ENCODE measurements around the gene DAPK2. TPM values are rescaled to one million over a fixed set of nuclear protein-coding genes. Genes with fewer than 3 reads are reported as not detected.

The DAPK2 gene
- total and polyA plus RNA-seq, 5 donors from 2014 or later, result 0.72 TPM; not detected in 4

DNA sequence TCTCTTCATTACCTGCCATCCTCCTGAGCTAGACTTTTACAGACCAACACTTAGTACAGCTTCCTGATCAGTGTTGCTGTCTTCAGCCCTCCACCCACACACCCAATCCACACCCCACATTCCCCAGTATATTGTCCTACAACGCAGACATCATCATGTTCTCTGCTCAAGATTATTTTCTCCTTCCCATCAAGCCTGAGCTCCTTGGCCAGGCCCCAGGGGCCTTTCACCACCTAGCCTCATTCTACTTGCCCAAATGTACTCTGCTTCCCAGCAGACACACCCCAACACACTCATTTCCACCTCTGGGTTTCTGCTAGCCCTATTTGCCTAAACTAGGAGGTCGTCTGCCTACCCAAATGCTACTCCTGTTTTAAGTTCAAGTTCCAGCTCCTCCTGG is 37.0 kb downstream of the DAPK2 start:
- no peak for ATAC-seq (ENCODE audit: low read depth in 2 of 2)
- Histone ChIP-seq H3K4me1 (ENCODE audit: control insufficient read depth, insufficient read depth, low read length, poor library complexity, severe bottlenecking) (peaks cover 25% of the 10 kb centered on the region), H3K9me3 (ENCODE audit: control insufficient read depth in 2 of 2, low read length in 2 of 2) (no peaks in the 10 kb centered on the region), H3K27ac (ENCODE audit: insufficient read depth, low read length, poor library complexity, severe bottlenecking) (peak overlapping the region; percentile 28), H3K36me3 (ENCODE audit: control insufficient read depth, insufficient read depth, low read length) (no peaks in the 10 kb centered on the region), H3K4me3 (ENCODE audit: low read depth, low read length) (no peak overlapping the region), H3K27me3 (ENCODE audit: control insufficient read depth, insufficient read depth, low read length) (no peaks in the 10 kb centered on the region)
- no peaks in the 10 kb centered on the region for H3K27me3 Mint-ChIP-seq
- no peaks in the 10 kb centered on the region for H3K36me3 Mint-ChIP-seq
- peak overlapping the region; percentile 83 to 100 (median 94) for H3K27ac Mint-ChIP-seq
- peak overlapping the region in 2 of 4 donors; percentile 46 to 61 for H3K4me3 Mint-ChIP-seq
- H3K4me1 Mint-ChIP-seq, result peaks cover 6 to 29% (median 23%) of the 10 kb centered on the region in 4 donors
- peak in 1 of 3 donors; percentile 11 for DNase-seq
- H3K9me3 Mint-ChIP-seq, result peaks cover 0 to 2% (median 0%) of the 10 kb centered on the region in 7 donors

DNA sequence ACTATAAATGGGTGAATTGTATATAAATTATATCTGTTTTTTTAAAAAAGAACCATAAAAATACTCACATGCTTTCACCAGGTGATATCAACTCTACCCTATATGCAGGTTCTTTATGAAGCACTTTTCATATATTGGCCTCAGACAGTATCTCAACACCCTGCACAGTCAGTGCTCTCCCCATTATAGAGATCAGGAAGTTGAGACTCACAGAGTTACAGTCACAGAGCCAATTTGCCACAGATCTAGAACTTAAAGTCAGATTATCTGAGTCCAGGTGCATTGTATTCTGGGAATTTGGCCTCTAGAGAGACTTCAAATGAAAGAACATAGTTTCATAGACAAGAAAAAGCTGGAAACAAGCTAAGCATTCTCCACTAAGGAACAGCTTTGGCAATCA is 38.1 kb downstream of the DAPK2 start:
- peaks cover 25% of the 10 kb centered on the region for H3K4me1 ChIP-seq (ENCODE audit: control insufficient read depth, insufficient read depth, low read length, poor library complexity, severe bottlenecking)
- H3K9me3 ChIP-seq (ENCODE audit: control insufficient read depth in 2 of 2, low read length in 2 of 2), result no peaks in the 10 kb centered on the region
- no peak overlapping the region for H3K27ac ChIP-seq (ENCODE audit: insufficient read depth, low read length, poor library complexity, severe bottlenecking)
- H3K4me3 ChIP-seq (ENCODE audit: low read depth, low read length), result no peak overlapping the region
- no peaks in the 10 kb centered on the region for H3K27me3 ChIP-seq (ENCODE audit: control insufficient read depth, insufficient read depth, low read length)
- Mint-ChIP-seq H3K36me3 (no peaks in the 10 kb centered on the region), H3K9me3 (peaks cover 0 to 2% (median 0%) of the 10 kb centered on the region in 7 donors), H3K27me3 (no peaks in the 10 kb centered on the region), H3K27ac (peak overlapping the region in 2 of 3 donors; percentile 94 to 100), H3K4me3 (no peak overlapping the region), H3K4me1 (peaks cover 6 to 29% (median 23%) of the 10 kb centered on the region in 4 donors)
- no peaks in the 10 kb centered on the region for H3K36me3 ChIP-seq (ENCODE audit: control insufficient read depth, insufficient read depth, low read length)
- DNase-seq, result no peak
- no peak for ATAC-seq (ENCODE audit: low read depth in 2 of 2)

DNA sequence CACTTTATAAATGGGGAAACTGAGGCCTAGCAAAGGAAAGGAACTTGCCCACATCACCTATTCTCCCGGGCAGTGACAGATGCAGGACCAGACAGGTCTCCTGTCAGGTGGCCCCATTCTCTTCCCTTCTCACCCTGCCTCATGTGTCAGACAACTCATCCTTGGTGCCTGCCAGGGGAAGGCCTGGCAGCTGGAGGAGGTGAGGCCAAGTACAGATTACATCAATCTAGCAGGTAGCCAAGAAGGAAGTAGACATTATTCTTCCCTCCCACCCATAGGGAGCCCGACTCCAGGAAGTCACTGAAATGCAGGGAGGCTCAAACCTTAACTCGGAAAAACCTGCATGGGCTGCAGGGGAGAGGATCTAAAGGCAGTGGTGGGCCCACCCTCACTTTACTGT is 39.6 kb downstream of the DAPK2 start:
- Mint-ChIP-seq H3K27me3 (no peaks in the 10 kb centered on the region), H3K4me3 (no peak overlapping the region), H3K9me3 (peaks cover 0 to 2% (median 0%) of the 10 kb centered on the region in 7 donors), H3K36me3 (no peaks in the 10 kb centered on the region), H3K4me1 (peaks cover 6 to 24% (median 22%) of the 10 kb centered on the region in 4 donors), H3K27ac (no peak overlapping the region)
- Histone ChIP-seq H3K27me3 (ENCODE audit: control insufficient read depth, insufficient read depth, low read length) (no peaks in the 10 kb centered on the region), H3K9me3 (ENCODE audit: control insufficient read depth in 2 of 2, low read length in 2 of 2) (no peaks in the 10 kb centered on the region), H3K4me1 (ENCODE audit: control insufficient read depth, insufficient read depth, low read length, poor library complexity, severe bottlenecking) (peaks cover 25% of the 10 kb centered on the region), H3K36me3 (ENCODE audit: control insufficient read depth, insufficient read depth, low read length) (no peaks in the 10 kb centered on the region), H3K4me3 (ENCODE audit: low read depth, low read length) (no peak overlapping the region), H3K27ac (ENCODE audit: insufficient read depth, low read length, poor library complexity, severe bottlenecking) (no peak overlapping the region)
- ATAC-seq (ENCODE audit: low read depth in 2 of 2) (no peak), DNase-seq (no peak)

- Mint-ChIP-seq H3K27me3 (no peaks in the 10 kb centered on the region), H3K9me3 (peaks cover 0 to 1% (median 0%) of the 10 kb centered on the region in 7 donors), H3K4me1 (peaks cover 0 to 8% (median 7%) of the 10 kb centered on the region in 4 donors), H3K27ac (no peak overlapping the region), H3K4me3 (no peak overlapping the region), H3K36me3 (no peaks in the 10 kb centered on the region)
- no peak overlapping the region for H3K4me3 ChIP-seq (ENCODE audit: low read depth, low read length)
- H3K27ac ChIP-seq (ENCODE audit: insufficient read depth, low read length, poor library complexity, severe bottlenecking), result no peak overlapping the region
- H3K27me3 ChIP-seq (ENCODE audit: control insufficient read depth, insufficient read depth, low read length), result no peaks in the 10 kb centered on the region
- H3K36me3 ChIP-seq (ENCODE audit: control insufficient read depth, insufficient read depth, low read length), result no peaks in the 10 kb centered on the region
- no peaks in the 10 kb centered on the region for H3K9me3 ChIP-seq (ENCODE audit: control insufficient read depth in 2 of 2, low read length in 2 of 2)
- DNase-seq, result no peak
- ATAC-seq (ENCODE audit: low read depth in 2 of 2), result no peak
- H3K4me1 ChIP-seq (ENCODE audit: control insufficient read depth, insufficient read depth, low read length, poor library complexity, severe bottlenecking), result peaks cover 8% of the 10 kb centered on the region
Observed at GRCh38 chr15:64004587-64004986, 41.7 kb downstream of the DAPK2 start.

GRCh38 chr15:64004056-64004455 is 42.2 kb downstream of the DAPK2 start:
- peaks cover 2% of the 10 kb centered on the region for H3K4me1 ChIP-seq (ENCODE audit: control insufficient read depth, insufficient read depth, low read length, poor library complexity, severe bottlenecking)
- no peaks in the 10 kb centered on the region for H3K27me3 ChIP-seq (ENCODE audit: control insufficient read depth, insufficient read depth, low read length)
- DNase-seq, result no peak
- Mint-ChIP-seq H3K4me3 (no peak overlapping the region), H3K27me3 (no peaks in the 10 kb centered on the region), H3K9me3 (peaks cover 0 to 1% (median 0%) of the 10 kb centered on the region in 7 donors), H3K4me1 (peaks cover 0 to 4% (median 2%) of the 10 kb centered on the region in 4 donors), H3K36me3 (no peaks in the 10 kb centered on the region), H3K27ac (no peak overlapping the region)
- H3K36me3 ChIP-seq (ENCODE audit: control insufficient read depth, insufficient read depth, low read length), result no peaks in the 10 kb centered on the region
- H3K9me3 ChIP-seq (ENCODE audit: control insufficient read depth in 2 of 2, low read length in 2 of 2), result no peaks in the 10 kb centered on the region
- no peak overlapping the region for H3K27ac ChIP-seq (ENCODE audit: insufficient read depth, low read length, poor library complexity, severe bottlenecking)
- no peak overlapping the region for H3K4me3 ChIP-seq (ENCODE audit: low read depth, low read length)
- no peak for ATAC-seq (ENCODE audit: low read depth in 2 of 2)

- no peaks in the 10 kb centered on the region for H3K4me1 ChIP-seq (ENCODE audit: control insufficient read depth, insufficient read depth, low read length, poor library complexity, severe bottlenecking)
- H3K9me3 ChIP-seq (ENCODE audit: control insufficient read depth in 2 of 2, low read length in 2 of 2), result no peaks in the 10 kb centered on the region
- Mint-ChIP-seq H3K4me1 (peaks cover 0 to 7% (median 0%) of the 10 kb centered on the region in 4 donors), H3K27ac (peak overlapping the region in 1 of 3 donors; percentile 60), H3K36me3 (no peaks in the 10 kb centered on the region), H3K4me3 (no peak overlapping the region), H3K9me3 (peaks cover 0 to 1% (median 0%) of the 10 kb centered on the region in 7 donors), H3K27me3 (peaks cover 4% of the 10 kb centered on the region)
- no peak overlapping the region for H3K27ac ChIP-seq (ENCODE audit: insufficient read depth, low read length, poor library complexity, severe bottlenecking)
- no peak for ATAC-seq (ENCODE audit: low read depth in 2 of 2)
- H3K4me3 ChIP-seq (ENCODE audit: low read depth, low read length), result no peak overlapping the region
- H3K27me3 ChIP-seq (ENCODE audit: control insufficient read depth, insufficient read depth, low read length), result no peaks in the 10 kb centered on the region
- no peaks in the 10 kb centered on the region for H3K36me3 ChIP-seq (ENCODE audit: control insufficient read depth, insufficient read depth, low read length)
- no peak for DNase-seq
Observed at GRCh38 chr15:64003182-64003581, 43.1 kb downstream of the DAPK2 start.

GRCh38 chr15:64001148-64001547 is 45.1 kb downstream of the DAPK2 start:
- H3K27ac Mint-ChIP-seq, result no peak overlapping the region
- no peaks in the 10 kb centered on the region for H3K27me3 ChIP-seq (ENCODE audit: control insufficient read depth, insufficient read depth, low read length)
- H3K4me3 ChIP-seq (ENCODE audit: low read depth, low read length), result no peak overlapping the region
- H3K27me3 Mint-ChIP-seq, result peaks cover 4% of the 10 kb centered on the region
- DNase-seq, result no peak
- no peaks in the 10 kb centered on the region for H3K36me3 ChIP-seq (ENCODE audit: control insufficient read depth, insufficient read depth, low read length)
- H3K4me3 Mint-ChIP-seq, result peak overlapping the region in 1 of 4 donors; percentile 44
- peaks cover 0 to 7% (median 0%) of the 10 kb centered on the region in 4 donors for H3K4me1 Mint-ChIP-seq
- no peaks in the 10 kb centered on the region for H3K36me3 Mint-ChIP-seq
- no peak for ATAC-seq (ENCODE audit: low read depth in 2 of 2)
- no peaks in the 10 kb centered on the region for H3K9me3 ChIP-seq (ENCODE audit: control insufficient read depth in 2 of 2, low read length in 2 of 2)
- peaks cover 0 to 1% (median 0%) of the 10 kb centered on the region in 7 donors for H3K9me3 Mint-ChIP-seq
- H3K27ac ChIP-seq (ENCODE audit: insufficient read depth, low read length, poor library complexity, severe bottlenecking), result no peak overlapping the region
- no peaks in the 10 kb centered on the region for H3K4me1 ChIP-seq (ENCODE audit: control insufficient read depth, insufficient read depth, low read length, poor library complexity, severe bottlenecking)

DNA sequence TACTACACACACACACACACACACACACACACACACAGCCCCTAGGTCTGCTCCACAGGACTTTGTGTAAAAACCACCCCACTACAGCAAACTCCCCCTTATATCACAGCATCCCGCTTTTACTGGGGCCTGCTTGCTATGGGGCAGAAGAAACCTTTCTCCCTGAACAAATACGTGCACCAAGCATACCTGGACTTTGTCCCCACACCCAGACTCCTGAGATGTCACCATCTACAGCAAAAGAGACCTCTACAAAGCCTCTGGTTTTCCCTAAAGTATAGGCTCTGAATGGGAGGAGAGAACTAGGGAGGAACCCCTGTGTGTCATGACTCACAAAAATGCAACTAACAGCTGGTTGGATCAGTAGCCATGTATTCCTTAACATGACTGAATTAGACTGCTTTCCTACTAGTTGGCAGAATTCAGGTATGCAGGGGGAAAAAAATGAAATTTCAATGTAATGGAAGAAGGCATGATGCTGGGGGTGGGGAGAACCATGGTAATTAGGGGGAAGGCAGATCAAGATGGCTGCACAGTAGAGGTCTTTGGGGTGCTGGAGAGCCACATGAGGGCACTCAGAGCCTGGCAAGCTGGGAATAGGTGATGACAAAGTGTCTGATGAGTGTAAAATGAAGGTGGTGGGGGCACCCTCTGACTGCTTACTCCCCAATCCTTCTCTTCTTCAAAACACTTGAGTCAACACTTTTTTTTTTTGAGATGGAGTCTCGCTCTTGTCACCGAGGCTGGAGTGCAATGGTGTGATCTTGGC is 45.9 kb downstream of the DAPK2 start:
- Histone ChIP-seq H3K9me3 (ENCODE audit: control insufficient read depth in 2 of 2, low read length in 2 of 2) (no peaks in the 10 kb centered on the region), H3K36me3 (ENCODE audit: control insufficient read depth, insufficient read depth, low read length) (no peaks in the 10 kb centered on the region), H3K27ac (ENCODE audit: insufficient read depth, low read length, poor library complexity, severe bottlenecking) (no peak overlapping the region), H3K4me1 (ENCODE audit: control insufficient read depth, insufficient read depth, low read length, poor library complexity, severe bottlenecking) (no peaks in the 10 kb centered on the region), H3K4me3 (ENCODE audit: low read depth, low read length) (no peak overlapping the region), H3K27me3 (ENCODE audit: control insufficient read depth, insufficient read depth, low read length) (no peaks in the 10 kb centered on the region)
- DNase-seq (no peak), ATAC-seq (ENCODE audit: low read depth in 2 of 2) (no peak)
- Mint-ChIP-seq H3K27me3 (peaks cover 4% of the 10 kb centered on the region), H3K4me1 (peaks cover 0 to 7% (median 1%) of the 10 kb centered on the region in 4 donors), H3K9me3 (peaks cover 0 to 1% (median 0%) of the 10 kb centered on the region in 7 donors), H3K27ac (no peak overlapping the region), H3K4me3 (no peak overlapping the region), H3K36me3 (no peaks in the 10 kb centered on the region)

All from CD4-positive, CD25-positive, alpha-beta regulatory T cell (primary cell).